ENCODE results near the gene UCP2. TPM values are rescaled to one million over a fixed set of nuclear protein-coding genes. Genes with fewer than 3 reads are reported as not detected.

UCP2 gene
- total RNA-seq, 2 donors from 2014 or later = 42.0 to 57.7 TPM

- TF ChIP-seq, protein P1, sequence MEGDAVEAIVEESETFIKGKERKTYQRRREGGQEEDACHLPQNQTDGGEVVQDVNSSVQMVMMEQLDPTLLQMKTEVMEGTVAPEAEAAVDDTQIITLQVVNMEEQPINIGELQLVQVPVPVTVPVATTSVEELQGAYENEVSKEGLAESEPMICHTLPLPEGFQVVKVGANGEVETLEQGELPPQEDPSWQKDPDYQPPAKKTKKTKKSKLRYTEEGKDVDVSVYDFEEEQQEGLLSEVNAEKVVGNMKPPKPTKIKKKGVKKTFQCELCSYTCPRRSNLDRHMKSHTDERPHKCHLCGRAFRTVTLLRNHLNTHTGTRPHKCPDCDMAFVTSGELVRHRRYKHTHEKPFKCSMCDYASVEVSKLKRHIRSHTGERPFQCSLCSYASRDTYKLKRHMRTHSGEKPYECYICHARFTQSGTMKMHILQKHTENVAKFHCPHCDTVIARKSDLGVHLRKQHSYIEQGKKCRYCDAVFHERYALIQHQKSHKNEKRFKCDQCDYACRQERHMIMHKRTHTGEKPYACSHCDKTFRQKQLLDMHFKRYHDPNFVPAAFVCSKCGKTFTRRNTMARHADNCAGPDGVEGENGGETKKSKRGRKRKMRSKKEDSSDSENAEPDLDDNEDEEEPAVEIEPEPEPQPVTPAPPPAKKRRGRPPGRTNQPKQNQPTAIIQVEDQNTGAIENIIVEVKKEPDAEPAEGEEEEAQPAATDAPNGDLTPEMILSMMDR (IDR thresholded peaks at IDR 0.05) = no peak
- peaks cover 16% of the 10 kb centered on the region for H3K36me3 ChIP-seq
- no peak overlapping the region for H3K4me3 ChIP-seq
- H3K27ac ChIP-seq = no peak overlapping the region
- no peak for DNase-seq (ENCODE audit: low spot score)
- peaks cover 0 to 2% of the 10 kb centered on the region in 2 donors for H3K4me1 ChIP-seq (ENCODE audit: control insufficient read depth in 1 of 2, low read depth in 2 of 2)
- H3K27me3 ChIP-seq (replicated peaks; ENCODE audit: insufficient read depth) = no peaks in the 10 kb centered on the region
- no peak for ATAC-seq (ENCODE audit: insufficient number of reproducible peaks, low FRiP score, low read depth)
- H3K9me3 ChIP-seq = no peaks in the 10 kb centered on the region
These were observed 6.0 kb downstream of the UCP2 start for GRCh38 chr11:73976451-73977151.

GRCh38 chr11:73975479-73975757 is 7.2 kb downstream of the UCP2 start:
- Histone ChIP-seq H3K27ac (no peak overlapping the region), H3K36me3 (peaks cover 16% of the 10 kb centered on the region), H3K4me1 (ENCODE audit: control insufficient read depth in 1 of 2, low read depth in 2 of 2) (no peaks in the 10 kb centered on the region), H3K4me3 (no peak overlapping the region), H3K27me3 (replicated peaks; ENCODE audit: insufficient read depth) (no peaks in the 10 kb centered on the region), H3K9me3 (no peaks in the 10 kb centered on the region)
- ATAC-seq (ENCODE audit: insufficient number of reproducible peaks, low FRiP score, low read depth) (no peak), DNase-seq (ENCODE audit: low spot score) (no peak)
- TF ChIP-seq, protein P1 (IDR thresholded peaks at IDR 0.05) = no peak

GRCh38 chr11:73974604-73975478 is 7.8 kb downstream of the UCP2 start:
- no peaks in the 10 kb centered on the region for H3K4me1 ChIP-seq (ENCODE audit: control insufficient read depth in 1 of 2, low read depth in 2 of 2)
- ATAC-seq (ENCODE audit: insufficient number of reproducible peaks, low FRiP score, low read depth) (no peak), DNase-seq (ENCODE audit: low spot score) (no peak)
- no peaks in the 10 kb centered on the region for H3K27me3 ChIP-seq (replicated peaks; ENCODE audit: insufficient read depth)
- TF ChIP-seq, protein P1 (IDR thresholded peaks at IDR 0.05) = no peak
- no peak overlapping the region for H3K27ac ChIP-seq
- H3K4me3 ChIP-seq = no peak overlapping the region
- H3K36me3 ChIP-seq = peaks cover 16% of the 10 kb centered on the region
- H3K9me3 ChIP-seq = no peaks in the 10 kb centered on the region

DNA sequence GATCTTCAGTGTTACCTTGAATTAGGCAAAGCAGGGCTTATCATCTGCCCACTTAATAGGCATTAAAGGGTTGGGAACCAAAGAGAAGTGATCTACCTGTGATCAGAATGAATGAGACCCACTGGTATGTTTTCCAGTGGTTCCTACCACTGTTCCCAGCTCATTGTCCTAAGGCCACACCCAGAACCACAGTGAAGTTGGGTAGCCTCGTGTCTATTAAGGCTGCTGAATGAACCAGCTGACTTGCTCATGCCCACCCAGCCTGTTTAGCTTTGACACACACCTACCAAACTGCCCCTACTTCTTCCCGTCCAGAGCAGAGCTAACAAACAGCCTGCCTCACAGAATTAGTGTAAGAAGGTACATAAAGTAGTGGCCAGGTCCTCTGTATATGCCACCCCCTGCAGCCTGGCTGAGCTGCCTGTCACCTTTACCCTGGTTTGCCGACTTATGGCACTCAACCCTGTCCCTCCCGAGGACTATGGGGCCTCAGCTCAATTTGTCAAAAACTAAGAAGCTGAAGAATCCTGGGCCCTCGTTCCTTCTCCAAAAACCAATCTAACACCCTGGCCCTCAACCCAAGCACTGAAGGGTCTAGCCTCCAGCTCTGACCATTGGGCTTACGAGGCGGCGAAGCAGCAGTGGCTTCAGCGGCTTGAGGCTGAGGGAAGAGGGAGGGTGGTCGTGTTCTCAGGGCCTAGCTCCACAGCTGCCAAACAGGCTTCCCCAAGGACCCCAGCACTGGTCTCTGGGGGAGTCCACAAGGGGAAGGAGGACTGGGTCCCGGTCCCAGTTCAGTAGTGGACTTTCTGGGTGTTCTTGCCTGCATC is 9.8 kb downstream of the UCP2 start:
- Histone ChIP-seq H3K9me3 (no peaks in the 10 kb centered on the region), H3K27ac (no peak overlapping the region), H3K4me3 (no peak overlapping the region), H3K27me3 (replicated peaks; ENCODE audit: insufficient read depth) (no peaks in the 10 kb centered on the region), H3K36me3 (peaks cover 10% of the 10 kb centered on the region), H3K4me1 (ENCODE audit: control insufficient read depth in 1 of 2, low read depth in 2 of 2) (no peaks in the 10 kb centered on the region)
- DNase-seq (ENCODE audit: low spot score) (no peak), ATAC-seq (ENCODE audit: insufficient number of reproducible peaks, low FRiP score, low read depth) (no peak)
- TF ChIP-seq, protein P1 (IDR thresholded peaks at IDR 0.05) = no peak

DNA sequence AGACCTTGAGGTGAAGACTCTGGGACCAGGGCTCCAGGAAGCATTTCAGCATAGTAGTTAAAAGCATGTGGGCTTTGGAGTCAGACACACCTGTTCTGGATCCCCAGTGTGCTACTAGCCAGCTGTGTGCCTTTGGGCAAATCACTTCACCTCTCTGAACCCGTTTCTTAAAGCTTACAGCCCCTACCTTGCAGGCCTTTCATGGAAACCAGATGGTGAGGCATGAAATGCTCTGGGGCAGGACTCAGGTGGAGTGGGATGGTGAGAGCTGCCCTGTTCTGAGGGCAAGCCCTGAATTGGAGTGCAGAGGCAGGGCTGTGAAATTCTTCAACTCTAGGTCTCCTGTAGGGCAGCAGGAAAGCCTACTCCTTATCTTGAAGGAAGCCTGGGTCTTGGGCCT is 10.5 kb downstream of the UCP2 start:
- Histone ChIP-seq H3K4me3 (no peak overlapping the region), H3K27me3 (replicated peaks; ENCODE audit: insufficient read depth) (no peaks in the 10 kb centered on the region), H3K27ac (no peak overlapping the region), H3K9me3 (no peaks in the 10 kb centered on the region), H3K4me1 (ENCODE audit: control insufficient read depth in 1 of 2, low read depth in 2 of 2) (no peaks in the 10 kb centered on the region), H3K36me3 (peaks cover 9% of the 10 kb centered on the region)
- ATAC-seq (ENCODE audit: insufficient number of reproducible peaks, low FRiP score, low read depth) (no peak), DNase-seq (ENCODE audit: low spot score) (no peak)
- TF ChIP-seq, protein P1 (IDR thresholded peaks at IDR 0.05) = no peak
